Left cardiac atrium (tissue), 4 donors: ENCODE measurements around the gene CAMLG. TPM values are rescaled to one million over a fixed set of nuclear protein-coding genes. Genes with fewer than 3 reads are reported as not detected.
"Not testable (repeated sequence)": the region's sequence is repeated elsewhere in the genome, so short reads cannot be mapped to it uniquely, and the experiment has no call there.

Source experiments
- ATAC-seq, 2 donors: fragments of 200-7000 bp; cut with Tn5 transposase; one replicate each; pipeline ENCODE4 v1.9.1; 2020; ENCODE audit warnings: mild to moderate bottlenecking in 2 of 2, moderate library complexity in 2 of 2
- DNase-seq: peaks from one replicate; pipeline ENCODE4 v3.0.0-alpha.2; 2020
- intact Hi-C, 2 donors: fragments of 100-400 bp; cut with DNase I; formaldehyde crosslinking; loops; one replicate each; pipeline versions ENCODE4 v1.14.1 to v1.15.1; 2022 to 2023
- long read RNA-seq: library from polyadenylated mRNA; unstranded; transcript quantifications from one replicate; pipeline ENCODE4 v2.0.0, GENCODE V29; 2021
- total RNA-seq, 2 donors: library from RNA; stranded (reverse); fragmentation: NEBNext Ultra II Directional; extraction: Animal tissue kit (Norgen Biotek cat#: 25700); gene quantifications; one replicate each; pipeline ENCODE4 v1.2.1, GENCODE V29; 2021
- donor health status: DM: no; HTN: yes; CAD: no.
- donor health status: DM: no; HTN: yes; CAD: no; lungs with severe emphysema.
- donor health status: DM: yes; HTN: yes; CAD: no.
- donor health status: Dilated cardiomyopathy.

CAMLG gene
- total RNA-seq, result 10 to 100 TPM; 19.8 to 21.4 TPM
- long read RNA-seq, transcript CAMLG-201 (4 exons, 2,221 nt), result major isoform, 20 of 24 reads
- long read RNA-seq, partial matches to known transcripts, result 1 of 24 reads
- long read RNA-seq, other reads (novel, unspliced or antisense), result 2 of 24 reads

- DNase-seq (peak; percentile 99), ATAC-seq (peak; percentile 100)
- intact Hi-C loops, result loop anchor here in 1 of 2 donors (5.0 kb wide), 1 partner anchor 164 kb away; no protein-coding TSS in a partner anchor
Observed at GRCh38 chr5:134738133-134738962, at the start of gene CAMLG. CAMLG (plus strand) TSS chr5:134738548; CDS start chr5:134738621, 73 bp downstream.

GRCh38 chr5:134690144-134690543, 48.2 kb upstream of the CAMLG start:
- intact Hi-C loops, DNase-seq, ATAC-seq: not testable (repeated sequence)

- DNase-seq, result no peak
- ATAC-seq, result no peak
- intact Hi-C loops, result no loop called here
Observed at GRCh38 chr5:134692722-134693121, 45.6 kb upstream of the CAMLG start.

GRCh38 chr5:134708301-134708700, 30.0 kb upstream of the CAMLG start:
- ATAC-seq, result no peak

GRCh38 chr5:134714120-134714519, 24.2 kb upstream of the CAMLG start:
- no peak for ATAC-seq
- intact Hi-C loops, result no loop called here
- DNase-seq, result no peak

More at GRCh38 chr5:134708301-134708700, 30.0 kb upstream of the CAMLG start:
- no peak for DNase-seq
- intact Hi-C loops, result no loop called here

- ATAC-seq, result no peak
- intact Hi-C loops, result no loop called here
- no peak for DNase-seq
Observed at GRCh38 chr5:134714541-134714940, 23.8 kb upstream of the CAMLG start.

- intact Hi-C loops, ATAC-seq, DNase-seq: not testable (repeated sequence)
Observed at GRCh38 chr5:134715466-134715865, 22.9 kb upstream of the CAMLG start.

GRCh38 chr5:134724872-134725271, 13.5 kb upstream of the CAMLG start:
- intact Hi-C loops, result no loop called here
- DNase-seq (no peak), ATAC-seq (no peak)

GRCh38 chr5:134732819-134733218, 5.5 kb upstream of the CAMLG start:
- intact Hi-C loops, result no loop called here
- ATAC-seq (no peak), DNase-seq (no peak)

- no peak for ATAC-seq
- intact Hi-C loops, result loop anchor here in 1 of 2 donors (5.0 kb wide), 1 partner anchor 167 kb away; no protein-coding TSS in a partner anchor
Observed at GRCh38 chr5:134735243-134735642, 3.1 kb upstream of the CAMLG start.

GRCh38 chr5:134736173-134736812, 2.1 kb upstream of the CAMLG start:
- intact Hi-C loops, result loop anchor here in 1 of 2 donors (5.0 kb wide), 1 partner anchor 166 kb away; no protein-coding TSS in a partner anchor
- DNase-seq (no peak), ATAC-seq (no peak)

More at GRCh38 chr5:134735243-134735642, 3.1 kb upstream of the CAMLG start:
- no peak for DNase-seq

GRCh38 chr5:134738963-134739661, 764 bp downstream of the CAMLG start:
- DNase-seq, result no peak
- peak; percentile 11 to 29 for ATAC-seq
- intact Hi-C loops, result loop anchor here in 1 of 2 donors (5.0 kb wide), 1 partner anchor 163 kb away; no protein-coding TSS in a partner anchor

GRCh38 chr5:134741052-134741451, 2.7 kb downstream of the CAMLG start:
- no peak for ATAC-seq
- no peak for DNase-seq
- intact Hi-C loops, result no loop called here

- DNase-seq (no peak), ATAC-seq (no peak)
- intact Hi-C loops, result no loop called here
Observed at GRCh38 chr5:134742134-134742533, 3.8 kb downstream of the CAMLG start.

GRCh38 chr5:134749415-134749814, 11.1 kb downstream of the CAMLG start:
- ATAC-seq (no peak), DNase-seq (no peak)
- intact Hi-C loops, result no loop called here

- intact Hi-C loops, result no loop called here
- no peak for DNase-seq
- peak; percentile 4 to 53 for ATAC-seq
Observed at GRCh38 chr5:134758176-134758503, 19.8 kb downstream of the CAMLG start.

GRCh38 chr5:134758504-134759341, 20.4 kb downstream of the CAMLG start, which contains the start of gene DDX46:
DDX46 (plus strand) TSS chr5:134758779; CDS start chr5:134758939, 160 bp downstream.
- DNase-seq, result peak; percentile 95
- peak; percentile 98 to 99 for ATAC-seq
- intact Hi-C loops, result no loop called here

GRCh38 chr5:134767528-134768291, 29.4 kb downstream of the CAMLG start:
- intact Hi-C loops, ATAC-seq, DNase-seq: not testable (repeated sequence)
